Endothelial cell of umbilical vein (primary cell): ENCODE data around the gene ATXN7. TPM values are rescaled to one million over a fixed set of nuclear protein-coding genes. Genes with fewer than 3 reads are reported as not detected.

ENCODE experiments used
- BruUV-seq: library from RNA; stranded (reverse); fragments of 400-500 nt; replicated peaks from 2 replicates; lab custom pipeline; 2021; lab: Mats Ljungman, UMichigan
- CTCF ChIA-PET: fragments of 300-600, 350-600 bp; sonication (Branson Sonifier 250); formaldehyde crosslinking; loops from one replicate; lab custom pipeline; 2021; ENCODE audit warnings: antibody characterized with exemption, inconsistent platforms; lab: Charles Lee
- POLR2A ChIA-PET: fragments of 300-600, 350-600 bp; sonication (Branson Sonifier 250); formaldehyde crosslinking; loops from one replicate; lab custom pipeline; 2021; ENCODE audit warnings: antibody characterized with exemption, inconsistent platforms; lab: Charles Lee
- DNase-seq: peaks from one replicate; pipeline ENCODE4 v3.0.0-alpha.2; 2011; ENCODE audit warnings: low read depth, low spot score
- FAIRE-seq: peaks from 2 replicates; lab custom pipeline; 2011; peaks lifted over from hg19 to GRCh38; lab: Jason Lieb, UNC
- H2AFZ ChIP-seq: 2 replicates; pipeline ENCODE4 v1.6.0; 2012; ENCODE audit warnings: low read depth, low read length, control low read depth, inconsistent platforms
- H3K27ac ChIP-seq: 2 replicates; pipeline ENCODE4 v1.5.1; 2011; ENCODE audit warnings: low read depth, mild to moderate bottlenecking, control low read depth, low read length, moderate library complexity; ENCODE audit not compliant: insufficient read depth
- H3K27me3 ChIP-seq, 2 experiments: 2 replicates each; pipeline versions ENCODE4 v1.6.0 to v1.6.1; 2011; ENCODE audit warnings: low read length in 2 of 2, mixed read lengths in 1 of 2; ENCODE audit not compliant: control insufficient read depth in 2 of 2, insufficient read depth in 2 of 2
- H3K36me3 ChIP-seq, 2 experiments: 2 replicates in 1 of 2; 3 replicates in 1 of 2; pipeline ENCODE4 v1.5.1; 2011; ENCODE audit warnings: low read length in 2 of 2, mild to moderate bottlenecking in 1 of 2, moderate library complexity in 1 of 2; ENCODE audit not compliant: control insufficient read depth in 2 of 2, insufficient read depth in 2 of 2; ENCODE audit errors: extremely low read depth in 1 of 2
- H3K4me1 ChIP-seq: 3 replicates; pipeline ENCODE4 v1.5.1; 2011; ENCODE audit warnings: mild to moderate bottlenecking, low read length; ENCODE audit not compliant: control insufficient read depth, insufficient read depth; ENCODE audit errors: extremely low read depth
- H3K4me2 ChIP-seq: 2 replicates; pipeline ENCODE4 v1.6.1; 2011; ENCODE audit warnings: low read length, control low read depth, mixed read lengths; ENCODE audit not compliant: insufficient read depth
- H3K4me3 ChIP-seq, 3 experiments: fragments of 200-600 bp in 1 of 3; sonication (generic), shearing (Covaris generic) in 1 of 3; replicated peaks in 1 of 3; 2 replicates each; pipeline ENCODE4 v1.5.1; 2011 to 2016; ENCODE audit warnings: control low read depth in 3 of 3, low read length in 3 of 3, mild to moderate bottlenecking in 2 of 3, inconsistent platforms in 1 of 3, low read depth in 1 of 3, moderate library complexity in 1 of 3; ENCODE audit not compliant: insufficient read depth in 1 of 3
- H3K79me2 ChIP-seq: 2 replicates; pipeline ENCODE4 v1.6.0; 2012; ENCODE audit warnings: low read length, inconsistent platforms; ENCODE audit not compliant: control insufficient read depth, insufficient read depth
- H3K9ac ChIP-seq: replicated peaks from 2 replicates; pipeline ENCODE3; 2011; ENCODE audit warnings: low read length, control low read depth; ENCODE audit not compliant: insufficient read depth; ENCODE audit errors: extremely low read depth
- H3K9me1 ChIP-seq: replicated peaks from 3 replicates; pipeline ENCODE4 v1.6.0; 2011; ENCODE audit warnings: mild to moderate bottlenecking, low read length; ENCODE audit not compliant: control insufficient read depth, insufficient read depth; ENCODE audit errors: extremely low read depth
- H3K9me3 ChIP-seq: replicated peaks from 2 replicates; pipeline ENCODE4 v1.5.1; 2012; ENCODE audit warnings: low read length, inconsistent platforms; ENCODE audit not compliant: control insufficient read depth, insufficient read depth
- H4K20me1 ChIP-seq: replicated peaks from 2 replicates; pipeline ENCODE3; 2011; ENCODE audit warnings: mild to moderate bottlenecking, low read length; ENCODE audit not compliant: control insufficient read depth, insufficient read depth; ENCODE audit errors: extremely low read depth
- EZH2 ChIP-seq: IDR thresholded peaks from 2 replicates; pipeline ENCODE4 v1.6.1; 2012; ENCODE audit warnings: borderline replicate concordance, low read depth, mild to moderate bottlenecking, moderate library complexity, low read length, inconsistent platforms; ENCODE audit not compliant: severe bottlenecking
- FOS ChIP-seq: IDR thresholded peaks from 2 replicates; pipeline ENCODE4 v1.6.1; 2011; ENCODE audit warnings: mild to moderate bottlenecking, low read length, moderate library complexity, borderline replicate concordance; ENCODE audit not compliant: insufficient read depth
- GATA2 ChIP-seq: IDR thresholded peaks from 2 replicates; pipeline ENCODE4 v1.7.0; 2011; ENCODE audit warnings: low read depth, mild to moderate bottlenecking, moderate library complexity, mixed read lengths, low read length; ENCODE audit not compliant: insufficient read length, insufficient read depth
- JUN ChIP-seq: IDR thresholded peaks from 2 replicates; pipeline ENCODE4 v1.6.1; 2011; ENCODE audit warnings: borderline replicate concordance, low read depth; ENCODE audit not compliant: insufficient read length, insufficient read depth
- MYC ChIP-seq: IDR thresholded peaks from one replicate; pipeline ENCODE4 v1.6.1; 2011; ENCODE audit warnings: mild to moderate bottlenecking, low read depth, low read length
- POLR2A ChIP-seq: IDR thresholded peaks from 2 replicates; pipeline ENCODE4 v1.6.1; 2012; ENCODE audit warnings: low read depth, mild to moderate bottlenecking, control low read depth, low read length
- POLR2AphosphoS5 ChIP-seq: IDR thresholded peaks from 2 replicates; pipeline ENCODE4 v1.6.1; 2012; ENCODE audit warnings: low read depth, mild to moderate bottlenecking, control low read depth, low read length, moderate library complexity; ENCODE audit not compliant: insufficient read depth
- dilution Hi-C: fragments of 300-500 bp; cut with MboI; formaldehyde crosslinking; loops from one replicate; pipeline ENCODE4 v1.15.0; 2019; ENCODE audit warnings: low sequenced_read_pairs; ENCODE audit not compliant: extremely low pct_ligation_motif_present
- intact Hi-C: fragments of 100-400 bp; cut with micrococcal nuclease; formaldehyde crosslinking; loops from one replicate; pipeline ENCODE4 v1.10.0; 2022
- polyA plus RNA-seq, 4 experiments: library from polyadenylated mRNA; depleted of rRNA in 3 of 4; stranded (reverse) in 3 of 4; unstranded in 1 of 4; fragments of >200 nt; gene quantifications; 2 replicates each; pipeline versions ENCODE4 v1.2.1 to v1.2.3, GENCODE V29; 2011 to 2012; ENCODE audit warnings: missing spikeins in 1 of 4
- total RNA-seq: library from RNA; stranded (reverse); gene quantifications from 2 replicates; pipeline ENCODE4 v1.2.3, GENCODE V29; 2021
- TF ChIP-seq, protein P1 (sequence below): IDR thresholded peaks from 2 replicates; pipeline ENCODE4 v1.6.1; 2011; ENCODE audit not compliant: insufficient read depth, insufficient read length
- TF ChIP-seq, protein P2 (sequence below), 2 donors: IDR thresholded peaks; 1 replicate in 1 of 2; 2 replicates in 1 of 2; pipeline ENCODE4 v1.5.1; 2011; ENCODE audit warnings: low read length in 2 of 2, mild to moderate bottlenecking in 2 of 2, moderate library complexity in 2 of 2, control low read depth in 1 of 2, inconsistent platforms in 1 of 2, low read depth in 1 of 2; ENCODE audit not compliant: insufficient read depth in 1 of 2; ENCODE audit errors: extremely low read depth in 1 of 2

ATXN7 gene
- total and polyA plus RNA-seq, 2 donors (not counting 3 experiments of a cell fraction or from before 2014, with no cell fraction given) = 21.2 to 34.7 TPM

DNA sequence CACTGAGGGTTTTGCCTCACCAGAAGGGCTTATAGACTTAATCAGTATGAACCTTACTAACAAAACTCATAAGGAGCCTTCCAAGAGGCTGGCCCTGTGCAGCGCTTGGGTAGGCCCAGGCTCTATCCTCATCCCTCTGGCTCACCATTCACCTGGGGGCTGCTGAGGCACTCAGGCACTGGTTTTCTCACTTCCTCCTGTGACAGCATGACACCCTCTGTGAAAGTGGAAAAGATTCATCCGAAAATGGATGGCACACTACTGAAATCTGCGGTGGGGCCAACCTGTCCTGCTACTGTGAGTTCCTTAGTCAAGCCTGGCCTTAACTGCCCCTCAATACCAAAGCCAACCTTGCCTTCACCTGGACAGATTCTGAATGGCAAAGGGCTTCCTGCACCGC is 118.3 kb downstream of the ATXN7 start:
- Histone ChIP-seq H4K20me1 (no peaks in the 10 kb centered on the region), H3K4me2 (no peak overlapping the region), H3K27ac (no peak overlapping the region), H3K79me2 (peaks cover 6% of the 10 kb centered on the region), H3K27me3 (no peaks in the 10 kb centered on the region), H3K9ac (no peak overlapping the region), H3K4me3 (no peak overlapping the region), H3K9me3 (no peaks in the 10 kb centered on the region), H3K9me1 (no peaks in the 10 kb centered on the region), H3K4me1 (no peaks in the 10 kb centered on the region), H2AFZ (no peak overlapping the region), H3K36me3 (peaks cover 6 to 15% of the 10 kb centered on the region in 2 experiments)
- CTCF ChIA-PET = interaction anchor here (0.8 kb wide), 1 partner anchor 12 kb away, joined by 3 read pairs; no protein-coding TSS in a partner anchor
- DNase-seq (no peak), FAIRE-seq (no peak)
- dilution Hi-C loops (no loop called here), intact Hi-C loops (no loop called here)
- POLR2A ChIA-PET = no interaction called here
- BruUV-seq = no TSS peak
- TF ChIP-seq, protein P1, sequence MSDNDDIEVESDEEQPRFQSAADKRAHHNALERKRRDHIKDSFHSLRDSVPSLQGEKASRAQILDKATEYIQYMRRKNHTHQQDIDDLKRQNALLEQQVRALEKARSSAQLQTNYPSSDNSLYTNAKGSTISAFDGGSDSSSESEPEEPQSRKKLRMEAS = no peak
- TF ChIP-seq JUN = no peak
- no peak for TF ChIP-seq FOS
- no peak for TF ChIP-seq POLR2AphosphoS5
- TF ChIP-seq, protein P2, sequence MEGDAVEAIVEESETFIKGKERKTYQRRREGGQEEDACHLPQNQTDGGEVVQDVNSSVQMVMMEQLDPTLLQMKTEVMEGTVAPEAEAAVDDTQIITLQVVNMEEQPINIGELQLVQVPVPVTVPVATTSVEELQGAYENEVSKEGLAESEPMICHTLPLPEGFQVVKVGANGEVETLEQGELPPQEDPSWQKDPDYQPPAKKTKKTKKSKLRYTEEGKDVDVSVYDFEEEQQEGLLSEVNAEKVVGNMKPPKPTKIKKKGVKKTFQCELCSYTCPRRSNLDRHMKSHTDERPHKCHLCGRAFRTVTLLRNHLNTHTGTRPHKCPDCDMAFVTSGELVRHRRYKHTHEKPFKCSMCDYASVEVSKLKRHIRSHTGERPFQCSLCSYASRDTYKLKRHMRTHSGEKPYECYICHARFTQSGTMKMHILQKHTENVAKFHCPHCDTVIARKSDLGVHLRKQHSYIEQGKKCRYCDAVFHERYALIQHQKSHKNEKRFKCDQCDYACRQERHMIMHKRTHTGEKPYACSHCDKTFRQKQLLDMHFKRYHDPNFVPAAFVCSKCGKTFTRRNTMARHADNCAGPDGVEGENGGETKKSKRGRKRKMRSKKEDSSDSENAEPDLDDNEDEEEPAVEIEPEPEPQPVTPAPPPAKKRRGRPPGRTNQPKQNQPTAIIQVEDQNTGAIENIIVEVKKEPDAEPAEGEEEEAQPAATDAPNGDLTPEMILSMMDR (IDR thresholded peaks at IDR 0.05; ENCODE audit: extremely low read depth in 1 of 2, insufficient read depth in 1 of 2, low read depth in 1 of 2, low read length in 2 of 2) = no peak
- TF ChIP-seq GATA2 = no peak
- no peak for TF ChIP-seq EZH2
- TF ChIP-seq MYC = no peak
- no peak for TF ChIP-seq POLR2A
